H1 (cell line): Measurements from ENCODE around the gene CCNA1. TPM values are rescaled to one million over a fixed set of nuclear protein-coding genes. Genes with fewer than 3 reads are reported as not detected.

Experiments used
- CTCF ChIA-PET: fragments of 300-600 bp; sonication (Branson Sonifier 250); formaldehyde crosslinking; loops from one replicate; lab custom pipeline; 2021; ENCODE audit not compliant: partially characterized antibody; lab: Charles Lee
- POLR2A ChIA-PET: fragments of 300-600 bp; sonication (Branson Sonifier 250); formaldehyde crosslinking; loops from one replicate; lab custom pipeline; 2021; ENCODE audit warnings: inconsistent platforms; ENCODE audit not compliant: partially characterized antibody; lab: Charles Lee
- DNase-seq, 2 experiments: peaks; one replicate each; pipeline versions ENCODE4 v3.0.0 to v3.0.0-alpha.2; 2010 to 2022; ENCODE audit warnings: low spot score in 2 of 2, low read depth in 1 of 2, mixed read lengths in 1 of 2
- FAIRE-seq: peaks from 2 replicates; lab custom pipeline; 2011; peaks lifted over from hg19 to GRCh38; lab: Jason Lieb, UNC
- H2AFZ ChIP-seq: 2 replicates; pipeline ENCODE4 v1.8.1; 2012; ENCODE audit warnings: low read length, inconsistent platforms
- H2AK5ac ChIP-seq: 2 replicates; pipeline ENCODE4 v1.6.1; 2013; ENCODE audit warnings: low read depth, low read length
- H2BK120ac ChIP-seq: replicated peaks from 2 replicates; pipeline ENCODE3; 2013; ENCODE audit warnings: low read depth, low read length, inconsistent platforms
- H2BK12ac ChIP-seq: 2 replicates; pipeline ENCODE4 v1.6.1; 2013; ENCODE audit warnings: low read depth, low read length
- H2BK15ac ChIP-seq: 2 replicates; pipeline ENCODE4 v1.6.1; 2013; ENCODE audit warnings: low read length
- H2BK20ac ChIP-seq: 2 replicates; pipeline ENCODE4 v1.6.1; 2013; ENCODE audit warnings: low read length
- H2BK5ac ChIP-seq: 2 replicates; pipeline ENCODE4 v1.6.1; 2013; ENCODE audit warnings: low read depth, low read length
- H3K14ac ChIP-seq: 2 replicates; pipeline ENCODE4 v1.6.1; 2013; ENCODE audit warnings: inconsistent platforms; ENCODE audit not compliant: insufficient read length
- H3K18ac ChIP-seq: 2 replicates; pipeline ENCODE4 v1.6.1; 2013; ENCODE audit warnings: low read length; ENCODE audit errors: extremely low read depth
- H3K23ac ChIP-seq: 2 replicates; pipeline ENCODE4 v1.6.1; 2013; ENCODE audit warnings: inconsistent platforms; ENCODE audit not compliant: insufficient read length
- H3K23me2 ChIP-seq: 2 replicates; pipeline ENCODE4 v1.6.1; 2013; ENCODE audit warnings: low read depth, low read length
- H3K27ac ChIP-seq: 2 replicates; pipeline ENCODE4 v1.6.1; 2011; ENCODE audit warnings: low read depth, low read length, inconsistent platforms
- H3K27me3 ChIP-seq, 4 experiments: replicated peaks in 1 of 4; 1 replicate in 1 of 4; 2 replicates in 3 of 4; pipeline versions ENCODE4 v1.6.1 to v1.8.1; 2011 to 2013; ENCODE audit warnings: low read length in 3 of 4, mild to moderate bottlenecking in 3 of 4, inconsistent platforms in 2 of 4, mixed read lengths in 2 of 4, moderate library complexity in 1 of 4; ENCODE audit not compliant: control insufficient read depth in 3 of 4, insufficient read depth in 3 of 4; ENCODE audit errors: extremely low read depth in 1 of 4
- H3K36me3 ChIP-seq, 4 experiments: 2 replicates each; pipeline versions ENCODE4 v1.6.1 to v1.8.1; 2011 to 2013; ENCODE audit warnings: mild to moderate bottlenecking in 4 of 4, low read length in 3 of 4, moderate library complexity in 2 of 4, control low read depth in 1 of 4, inconsistent platforms in 1 of 4; ENCODE audit not compliant: insufficient read depth in 4 of 4, control insufficient read depth in 2 of 4
- H3K4ac ChIP-seq: replicated peaks from 2 replicates; pipeline ENCODE3; 2013; ENCODE audit warnings: low read length, low read depth, mixed read lengths, inconsistent platforms; ENCODE audit not compliant: insufficient read length
- H3K4me1 ChIP-seq, 4 experiments: replicated peaks in 1 of 4; 1 replicate in 1 of 4; 2 replicates in 3 of 4; pipeline versions ENCODE4 v1.6.1 to v1.8.1; 2011 to 2013; ENCODE audit warnings: low read length in 3 of 4, inconsistent platforms in 2 of 4, mixed read lengths in 1 of 4; ENCODE audit not compliant: insufficient read depth in 4 of 4, control insufficient read depth in 3 of 4
- H3K4me2 ChIP-seq, 2 experiments: 2 replicates each; pipeline versions ENCODE4 v1.6.1 to v1.8.1; 2011 to 2013; ENCODE audit warnings: low read depth in 2 of 2, low read length in 2 of 2, control low read depth in 1 of 2, inconsistent platforms in 1 of 2, mild to moderate bottlenecking in 1 of 2; ENCODE audit not compliant: insufficient read depth in 1 of 2
- H3K4me3 ChIP-seq, 4 experiments: fragments of 200-600, 300-600 bp in 1 of 4; sonication (generic), shearing (Covaris generic), sonication (Bioruptor Twin) in 1 of 4; 2 replicates each; pipeline versions ENCODE4 v1.5.1 to v1.8.1; 2011 to 2016; ENCODE audit warnings: low read length in 4 of 4, low read depth in 3 of 4, control low read depth in 2 of 4, inconsistent platforms in 2 of 4, mild to moderate bottlenecking in 2 of 4, mixed read lengths in 1 of 4, moderate library complexity in 1 of 4; ENCODE audit not compliant: insufficient read depth in 2 of 4; ENCODE audit errors: extremely low read depth in 1 of 4
- H3K56ac ChIP-seq: replicated peaks from 2 replicates; pipeline ENCODE3; 2013; ENCODE audit warnings: low read depth, mild to moderate bottlenecking, mixed read lengths, low read length, inconsistent platforms; ENCODE audit not compliant: insufficient read length
- H3K79me1 ChIP-seq: 2 replicates; pipeline ENCODE4 v1.6.1; 2013; ENCODE audit warnings: low read depth, low read length, control low read depth
- H3K79me2 ChIP-seq, 2 experiments: 2 replicates each; pipeline versions ENCODE4 v1.6.1 to v1.8.1; 2012 to 2013; ENCODE audit warnings: low read length in 2 of 2, mild to moderate bottlenecking in 2 of 2, inconsistent platforms in 1 of 2; ENCODE audit not compliant: insufficient read depth in 2 of 2, control insufficient read depth in 1 of 2
- H3K9ac ChIP-seq, 4 experiments: replicated peaks in 1 of 4; 1 replicate in 1 of 4; 2 replicates in 3 of 4; pipeline versions ENCODE4 v1.6.1 to v1.8.1; 2011 to 2013; ENCODE audit warnings: low read depth in 3 of 4, low read length in 3 of 4, control low read depth in 2 of 4, mild to moderate bottlenecking in 2 of 4, moderate library complexity in 2 of 4, inconsistent platforms in 1 of 4; ENCODE audit errors: extremely low read depth in 1 of 4
- H3K9me3 ChIP-seq, 2 experiments: 2 replicates each; pipeline versions ENCODE4 v1.6.1 to v1.8.1; 2012 to 2013; ENCODE audit warnings: mild to moderate bottlenecking in 2 of 2, moderate library complexity in 2 of 2, control low read depth in 1 of 2, inconsistent platforms in 1 of 2, low read depth in 1 of 2, low read length in 1 of 2, mixed read lengths in 1 of 2; ENCODE audit not compliant: insufficient read depth in 2 of 2
- H4K20me1 ChIP-seq, 2 experiments: replicated peaks in 1 of 2; 2 replicates each; pipeline versions ENCODE3 to v1.8.1; 2011 to 2013; ENCODE audit warnings: inconsistent platforms in 2 of 2, low read length in 2 of 2, mild to moderate bottlenecking in 1 of 2; ENCODE audit not compliant: insufficient read depth in 2 of 2, control insufficient read depth in 1 of 2
- H4K5ac ChIP-seq: 2 replicates; pipeline ENCODE4 v1.6.1; 2013; ENCODE audit warnings: low read length, low read depth, mixed read lengths, inconsistent platforms; ENCODE audit not compliant: insufficient read length
- H4K8ac ChIP-seq: 2 replicates; pipeline ENCODE4 v1.8.0; 2013; ENCODE audit warnings: mild to moderate bottlenecking, moderate library complexity, low read length, inconsistent platforms; ENCODE audit not compliant: insufficient read depth; ENCODE audit errors: extremely low read depth
- H4K91ac ChIP-seq: replicated peaks from 2 replicates; pipeline ENCODE3; 2013; ENCODE audit warnings: low read length, mixed read lengths, inconsistent platforms; ENCODE audit not compliant: insufficient read length
- JUND ChIP-seq: IDR thresholded peaks from 2 replicates; pipeline ENCODE4 v1.6.1; 2011; ENCODE audit warnings: mild to moderate bottlenecking, improper control_type of control experiment, low read length
- RAD21 ChIP-seq, 2 experiments: IDR thresholded peaks in 1 of 2; conservative IDR thresholded peaks in 1 of 2; 2 replicates each; pipeline ENCODE4 v1.6.1; 2011; ENCODE audit warnings: low read depth in 2 of 2, low read length in 2 of 2, improper control_type of control experiment in 1 of 2, inconsistent platforms in 1 of 2, mild to moderate bottlenecking in 1 of 2, moderate library complexity in 1 of 2
- SP1 ChIP-seq: IDR thresholded peaks from 2 replicates; pipeline ENCODE4 v1.6.1; 2011; ENCODE audit warnings: low read depth, low read length
- TEAD4 ChIP-seq: IDR thresholded peaks from 2 replicates; pipeline ENCODE4 v1.6.1; 2012; ENCODE audit warnings: low read depth, low read length, inconsistent platforms, mixed read lengths
- WGBS, 2 experiments: shearing (Covaris generic) in 1 of 2; methylation state at CpG; one replicate each; pipeline versions ENCODE4 v1.1.6 to v1.1.7; 2013 to 2015; ENCODE audit warnings: low lambda C conversion rate in 2 of 2, mixed read lengths in 2 of 2, inconsistent platforms in 1 of 2, low coverage in 1 of 2, missing lambda C conversion rate in 1 of 2; ENCODE audit not compliant: insufficient replicate concordance in 2 of 2, insufficient coverage in 1 of 2, insufficient read length in 1 of 2; ENCODE audit errors: extremely low coverage in 1 of 2, missing lambda C conversion rate in 1 of 2; 5-methylcytosine and 5-hydroxymethylcytosine counted together
- polyA plus RNA-seq, 7 experiments: library from polyadenylated mRNA; depleted of rRNA in 3 of 7; stranded (reverse) in 5 of 7; unstranded in 2 of 7; fragments of >200 nt in 5 of 7; fragments of 200-250 nt in 2 of 7; gene quantifications; 1 replicate in 5 of 7; 2 replicates in 1 of 7; 4 replicates in 1 of 7; pipeline versions ENCODE4 v1.2.1 to v1.2.3, GENCODE V29; 2011 to 2013; ENCODE audit warnings: missing spikeins in 2 of 7, mixed read lengths in 2 of 7
- total RNA-seq: library from RNA; stranded (reverse); fragmentation: NEBNext Ultra II Directional; extraction: Animal tissue kit (Norgen Biotek cat#: 25700); gene quantifications from 2 replicates; pipeline ENCODE4 v1.2.1, GENCODE V29; 2021
- TF ChIP-seq, protein P1 (sequence below), 3 experiments: IDR thresholded peaks; 1 replicate in 2 of 3; 2 replicates in 1 of 3; pipeline versions ENCODE4 v1.5.1 to v1.6.1; 2011; ENCODE audit warnings: low read length in 3 of 3, mild to moderate bottlenecking in 3 of 3, inconsistent platforms in 2 of 3, low read depth in 1 of 3, moderate library complexity in 1 of 3; ENCODE audit not compliant: insufficient read depth in 1 of 3; ENCODE audit errors: control extremely low read depth in 1 of 3

CCNA1 gene
- total and polyA plus RNA-seq, 2 of the 8 experiments (the other 6 are each of a cell fraction or from before 2014, with no cell fraction given): 2.2 to 4.1 TPM

DNA sequence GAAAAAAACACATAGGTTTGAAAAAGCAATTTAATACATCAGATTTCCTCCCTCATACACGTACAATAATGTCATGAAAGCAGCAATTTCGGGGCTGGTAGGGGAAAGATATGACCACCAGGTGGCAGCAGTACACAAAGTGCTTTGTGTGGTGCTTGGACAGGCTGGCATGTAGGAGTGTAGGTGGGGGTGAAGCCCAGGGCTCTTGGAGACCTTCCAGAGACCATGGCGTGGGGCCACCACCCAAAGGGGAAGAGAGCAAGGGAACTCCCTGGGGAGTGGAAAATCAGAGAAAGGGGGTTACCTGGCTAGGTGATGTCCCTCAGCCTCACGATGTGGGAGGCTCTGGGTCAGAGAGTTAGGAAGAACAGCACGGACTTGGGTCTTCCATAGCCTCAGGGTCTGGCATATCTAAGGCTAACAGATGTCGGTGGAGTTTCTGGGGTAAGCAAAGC is 11.8 kb upstream of the CCNA1 start:
- Histone ChIP-seq H2BK20ac (no peak overlapping the region), H3K4me1 (no peaks in the 10 kb centered on the region), H4K20me1 (no peaks in the 10 kb centered on the region), H3K27me3 (no peaks in the 10 kb centered on the region), H3K23ac (no peak overlapping the region), H2AFZ (peak overlapping the region; percentile 72), H2BK15ac (no peak overlapping the region), H4K5ac (no peak overlapping the region), H3K4ac (no peak overlapping the region), H3K9me3 (no peaks in the 10 kb centered on the region), H3K36me3 (no peaks in the 10 kb centered on the region), H3K14ac (no peak overlapping the region), H3K79me1 (no peaks in the 10 kb centered on the region), H3K4me3 (no peak overlapping the region), H2BK12ac (no peak overlapping the region), H3K27ac (no peak overlapping the region), H2BK120ac (no peak overlapping the region), H2BK5ac (no peak overlapping the region), H4K8ac (no peak overlapping the region), H2AK5ac (no peak overlapping the region), H3K18ac (no peak overlapping the region), H3K23me2 (no peaks in the 10 kb centered on the region), H3K56ac (no peak overlapping the region), H3K9ac (no peak overlapping the region), H3K79me2 (no peaks in the 10 kb centered on the region), H3K4me2 (no peak overlapping the region), H4K91ac (no peak overlapping the region)
- FAIRE-seq: peak; percentile 95
- TF ChIP-seq SP1 (no peak), JUND (0 out of 2 replicates have a peak, but pooled peaks have one; percentile 13), RAD21 (IDR thresholded peaks at IDR 0.05 in 1 of 2, conservative IDR thresholded peaks at IDR 0.05 in 1 of 2; ENCODE audit: low read depth in 2 of 2, low read length in 2 of 2) (peak; percentile 87 to 92), TEAD4 (peak; percentile 37; the same call in 1 of the 2 replicates)
- TF ChIP-seq, protein P1, sequence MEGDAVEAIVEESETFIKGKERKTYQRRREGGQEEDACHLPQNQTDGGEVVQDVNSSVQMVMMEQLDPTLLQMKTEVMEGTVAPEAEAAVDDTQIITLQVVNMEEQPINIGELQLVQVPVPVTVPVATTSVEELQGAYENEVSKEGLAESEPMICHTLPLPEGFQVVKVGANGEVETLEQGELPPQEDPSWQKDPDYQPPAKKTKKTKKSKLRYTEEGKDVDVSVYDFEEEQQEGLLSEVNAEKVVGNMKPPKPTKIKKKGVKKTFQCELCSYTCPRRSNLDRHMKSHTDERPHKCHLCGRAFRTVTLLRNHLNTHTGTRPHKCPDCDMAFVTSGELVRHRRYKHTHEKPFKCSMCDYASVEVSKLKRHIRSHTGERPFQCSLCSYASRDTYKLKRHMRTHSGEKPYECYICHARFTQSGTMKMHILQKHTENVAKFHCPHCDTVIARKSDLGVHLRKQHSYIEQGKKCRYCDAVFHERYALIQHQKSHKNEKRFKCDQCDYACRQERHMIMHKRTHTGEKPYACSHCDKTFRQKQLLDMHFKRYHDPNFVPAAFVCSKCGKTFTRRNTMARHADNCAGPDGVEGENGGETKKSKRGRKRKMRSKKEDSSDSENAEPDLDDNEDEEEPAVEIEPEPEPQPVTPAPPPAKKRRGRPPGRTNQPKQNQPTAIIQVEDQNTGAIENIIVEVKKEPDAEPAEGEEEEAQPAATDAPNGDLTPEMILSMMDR (IDR thresholded peaks at IDR 0.05; ENCODE audit: control extremely low read depth in 1 of 3, insufficient read depth in 1 of 3, low read depth in 1 of 3, low read length in 3 of 3): peak; percentile 74 to 89 (median 79)
- DNase-seq: peak in 1 of 2 experiments; percentile 87
- POLR2A ChIA-PET: no interaction called here
- WGBS, 2 experiments: 52% methylated on average over 6 of the region's 6 CpGs; no CpG with 5 or more reads in 1 of the 2 experiments
- CTCF ChIA-PET: interaction anchor here (0.6 to 3.5 kb wide), 22 partner anchors 10 to 442 kb away, joined by 3 to 15 read pairs (median 3); no protein-coding TSS in a partner anchor
